ENCODE data around the gene ZCCHC14. TPM values are rescaled to one million over a fixed set of nuclear protein-coding genes. Genes with fewer than 3 reads are reported as not detected.

ZCCHC14 gene
- total and polyA plus RNA-seq, 2 of the 13 experiments (the other 11 are each of a cell fraction or from before 2014, with no cell fraction given): 12.4 to 12.5 TPM

GRCh38 chr16:87391950-87392820, 100.6 kb downstream of the ZCCHC14 start, which contains the start of gene MAP1LC3B (continued):
- TF ChIP-seq RAD21 (CRISPR knock-in tag; IDR thresholded peaks at IDR 0.05) (peak; percentile 61), ZNF282 (IDR thresholded peaks at IDR 0.05; ENCODE audit: partially characterized antibody) (no peak), ZNF792 (CRISPR knock-in tag; IDR thresholded peaks at IDR 0.05) (peak; percentile 94), KDM2A (CRISPR knock-in tag; IDR thresholded peaks at IDR 0.05; ENCODE audit: borderline replicate concordance, low read depth) (peak; percentile 96), ZNF318 (CRISPR knock-in tag; IDR thresholded peaks at IDR 0.05) (peak; percentile 86), SP140L (CRISPR knock-in tag; IDR thresholded peaks at IDR 0.05; ENCODE audit: borderline replicate concordance) (peak; percentile 58; the same call in 1 of the 2 replicates), IRX3 (CRISPR knock-in tag; IDR thresholded peaks at IDR 0.05; ENCODE audit: borderline replicate concordance, low read depth) (peak; percentile 96), ZNF577 (CRISPR knock-in tag; IDR thresholded peaks at IDR 0.05; ENCODE audit: borderline replicate concordance, low read depth) (0 out of 2 replicates have a peak, but pooled peaks have one; percentile 29), SAFB2 (CRISPR knock-in tag; IDR thresholded peaks at IDR 0.05; ENCODE audit: borderline replicate concordance, low read depth) (peak; percentile 98), CBX5 (CRISPR knock-in tag; IDR thresholded peaks at IDR 0.05; ENCODE audit: borderline replicate concordance) (peak; percentile 62; the same call in 1 of the 2 replicates), GMEB2 (CRISPR knock-in tag; IDR thresholded peaks at IDR 0.05; ENCODE audit: low read depth) (peak; percentile 96), GABPB1 (CRISPR knock-in tag; IDR thresholded peaks at IDR 0.05) (peak; percentile 90), TMF1 (CRISPR knock-in tag; IDR thresholded peaks at IDR 0.05; ENCODE audit: low read depth) (peak; percentile 98; the same call in 1 of the 2 replicates), ZNF513 (CRISPR knock-in tag; conservative IDR thresholded peaks at IDR 0.05) (peak; percentile 98; the same call in 1 of the 2 replicates), ZNF557 (CRISPR knock-in tag; IDR thresholded peaks at IDR 0.05) (no peak; the same call in 1 of the 2 replicates)

Data from HepG2 (cell line).